ENCODE data around the gene BEX3.
"Not testable (repeated sequence)": the region's sequence is repeated elsewhere in the genome, so short reads cannot be mapped to it uniquely, and the experiment has no call there.

Gene BEX3

DNA sequence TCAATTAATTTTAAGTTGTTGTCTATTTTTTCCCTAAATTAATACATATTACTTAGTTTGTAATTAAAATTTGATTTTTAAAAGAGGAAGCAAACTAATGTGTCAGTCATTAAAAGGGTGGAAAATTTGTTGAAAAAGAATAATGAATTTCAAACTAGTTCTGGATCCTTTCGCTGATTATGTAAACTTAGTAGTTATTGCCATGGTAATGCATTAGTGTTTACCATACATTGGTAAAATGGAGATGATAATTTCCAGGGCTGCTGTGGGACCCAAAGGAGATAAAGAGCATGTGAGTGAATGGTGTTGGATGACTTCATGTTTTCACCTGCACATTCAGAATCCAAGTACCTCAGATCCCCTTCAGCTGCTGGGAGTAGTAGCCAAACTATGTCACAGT is 6.5 kb downstream of the BEX3 start:
- Histone ChIP-seq H3K4me3 (ENCODE audit: insufficient read length, low read depth) (no peak overlapping the region), H3K9me3 (ENCODE audit: insufficient read depth, low read length) (peaks cover 4% of the 10 kb centered on the region), H3K9ac (ENCODE audit: insufficient read length, low read depth) (no peak overlapping the region), H3K36me3 (ENCODE audit: insufficient read depth, insufficient read length, low read length) (peaks cover 30% of the 10 kb centered on the region), H3K27me3 (ENCODE audit: insufficient read depth, insufficient read length) (no peaks in the 10 kb centered on the region), H3K4me1 (ENCODE audit: insufficient read depth, insufficient read length) (no peaks in the 10 kb centered on the region)
- no peak for TF ChIP-seq SUZ12 (IDR thresholded peaks at IDR 0.05; ENCODE audit: extremely low read depth, insufficient read depth, insufficient read length)
- no peak for TF ChIP-seq ZNF274 (IDR thresholded peaks at IDR 0.05; ENCODE audit: low read depth, low read length)
- no peak for TF ChIP-seq YY1 (IDR thresholded peaks at IDR 0.05; ENCODE audit: insufficient read depth, insufficient read length)
- no peak for DNase-seq (ENCODE audit: low read depth, low spot score)

- Histone ChIP-seq H3K4me1 (ENCODE audit: insufficient read depth, insufficient read length) (no peaks in the 10 kb centered on the region), H3K9me3 (ENCODE audit: insufficient read depth, low read length) (peaks cover 4% of the 10 kb centered on the region), H3K36me3 (ENCODE audit: insufficient read depth, insufficient read length, low read length) (peaks cover 12% of the 10 kb centered on the region), H3K4me3 (ENCODE audit: insufficient read length, low read depth) (no peak overlapping the region), H3K27me3 (ENCODE audit: insufficient read depth, insufficient read length) (no peaks in the 10 kb centered on the region), H3K9ac (ENCODE audit: insufficient read length, low read depth) (no peak overlapping the region)
- TF ChIP-seq YY1 (IDR thresholded peaks at IDR 0.05; ENCODE audit: insufficient read depth, insufficient read length) (no peak), ZNF274 (IDR thresholded peaks at IDR 0.05; ENCODE audit: low read depth, low read length) (no peak), SUZ12 (IDR thresholded peaks at IDR 0.05; ENCODE audit: extremely low read depth, insufficient read depth, insufficient read length) (no peak)
- DNase-seq (ENCODE audit: low read depth, low spot score): no peak
These were observed 8.3 kb downstream of the BEX3 start for GRCh38 chrX:103384672-103385071.

DNA sequence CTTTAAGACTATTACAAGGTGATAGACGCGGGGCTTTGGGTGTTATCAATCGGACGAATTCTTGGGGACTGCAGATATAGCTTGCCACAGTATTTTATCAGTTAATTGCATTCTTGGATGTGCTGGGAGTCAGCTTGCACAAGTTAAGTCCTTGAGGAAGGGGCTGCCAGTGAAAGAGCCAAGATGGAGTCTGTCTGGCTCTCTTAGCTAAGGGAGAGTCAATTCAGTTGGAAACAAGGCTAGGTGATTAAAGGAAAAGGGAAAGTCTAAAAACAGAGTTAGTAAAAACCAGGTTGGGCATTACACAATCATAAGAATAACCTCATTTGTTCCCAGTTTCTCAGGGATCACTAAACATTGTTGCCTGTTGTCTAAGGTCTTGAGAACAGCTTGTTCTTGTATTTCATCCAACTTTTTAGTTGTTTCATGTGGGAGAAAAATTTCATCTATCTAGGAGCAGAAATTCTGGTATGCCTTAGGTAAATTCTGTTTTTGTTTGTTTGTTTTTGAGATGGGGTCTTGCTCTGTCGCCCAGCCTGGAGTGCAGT is 9.0 kb downstream of the BEX3 start:
- not testable (repeated sequence) for DNase-seq (ENCODE audit: low read depth, low spot score); H3K4me3 ChIP-seq (ENCODE audit: insufficient read length, low read depth); H3K36me3 ChIP-seq (ENCODE audit: insufficient read depth, insufficient read length, low read length); H3K27me3 ChIP-seq (ENCODE audit: insufficient read depth, insufficient read length); H3K9me3 ChIP-seq (ENCODE audit: insufficient read depth, low read length); H3K4me1 ChIP-seq (ENCODE audit: insufficient read depth, insufficient read length); H3K9ac ChIP-seq (ENCODE audit: insufficient read length, low read depth)

GRCh38 chrX:103386332-103386731 is 10.0 kb downstream of the BEX3 start:
- no peak for DNase-seq (ENCODE audit: low read depth, low spot score)
- Histone ChIP-seq H3K4me1 (ENCODE audit: insufficient read depth, insufficient read length) (no peaks in the 10 kb centered on the region), H3K36me3 (ENCODE audit: insufficient read depth, insufficient read length, low read length) (peaks cover 3% of the 10 kb centered on the region), H3K27me3 (ENCODE audit: insufficient read depth, insufficient read length) (no peaks in the 10 kb centered on the region), H3K9me3 (ENCODE audit: insufficient read depth, low read length) (no peaks in the 10 kb centered on the region), H3K4me3 (ENCODE audit: insufficient read length, low read depth) (no peak overlapping the region), H3K9ac (ENCODE audit: insufficient read length, low read depth) (no peak overlapping the region)
- no peak for TF ChIP-seq SUZ12 (IDR thresholded peaks at IDR 0.05; ENCODE audit: extremely low read depth, insufficient read depth, insufficient read length)
- no peak for TF ChIP-seq ZNF274 (IDR thresholded peaks at IDR 0.05; ENCODE audit: low read depth, low read length)
- TF ChIP-seq YY1 (IDR thresholded peaks at IDR 0.05; ENCODE audit: insufficient read depth, insufficient read length): no peak

DNA sequence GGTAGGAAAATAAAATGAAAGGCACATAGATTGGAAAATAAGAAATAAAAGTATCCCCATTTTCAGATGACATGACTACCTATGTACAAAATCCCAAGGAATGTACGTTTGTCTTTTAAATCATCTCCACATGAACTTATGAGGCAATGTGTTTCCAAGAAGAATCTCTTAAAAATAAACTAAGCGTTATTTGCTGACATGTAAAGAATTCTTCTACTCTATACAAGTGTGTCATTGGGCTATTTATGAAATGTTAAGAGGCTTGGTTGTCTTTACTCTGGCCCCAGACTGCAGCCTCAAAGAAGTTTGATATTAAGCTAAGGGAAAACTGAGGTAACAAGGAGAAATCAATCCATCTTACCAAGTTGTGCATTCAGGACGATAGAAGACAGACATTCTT is 17.1 kb downstream of the BEX3 start:
- Histone ChIP-seq H3K9ac (ENCODE audit: insufficient read length, low read depth) (no peak overlapping the region), H3K36me3 (ENCODE audit: insufficient read depth, insufficient read length, low read length) (no peaks in the 10 kb centered on the region), H3K9me3 (ENCODE audit: insufficient read depth, low read length) (no peaks in the 10 kb centered on the region), H3K4me3 (ENCODE audit: insufficient read length, low read depth) (no peak overlapping the region), H3K4me1 (ENCODE audit: insufficient read depth, insufficient read length) (no peaks in the 10 kb centered on the region), H3K27me3 (ENCODE audit: insufficient read depth, insufficient read length) (no peaks in the 10 kb centered on the region)
- no peak for DNase-seq (ENCODE audit: low read depth, low spot score)
- TF ChIP-seq SUZ12 (IDR thresholded peaks at IDR 0.05; ENCODE audit: extremely low read depth, insufficient read depth, insufficient read length) (no peak), ZNF274 (IDR thresholded peaks at IDR 0.05; ENCODE audit: low read depth, low read length) (no peak), YY1 (IDR thresholded peaks at IDR 0.05; ENCODE audit: insufficient read depth, insufficient read length) (no peak)

DNA sequence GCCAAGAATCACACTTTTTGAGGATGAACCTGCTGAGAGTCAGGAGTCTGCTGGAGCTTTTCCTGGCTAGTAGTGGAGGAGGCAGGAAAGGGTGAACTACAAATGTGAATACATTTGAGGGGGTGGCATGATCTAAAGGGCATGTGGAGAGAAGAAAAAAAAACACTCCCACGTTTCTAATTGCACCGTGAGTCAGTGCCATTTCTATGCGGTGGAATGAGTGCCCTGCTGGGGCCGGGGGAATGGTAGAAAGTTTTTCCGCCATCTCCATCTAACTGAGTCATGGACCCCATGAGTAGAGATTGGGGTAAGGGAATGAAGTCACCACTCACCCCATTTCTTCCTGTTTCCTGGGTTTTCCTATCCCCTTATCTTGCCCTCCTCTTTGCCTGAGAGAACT is 19.8 kb downstream of the BEX3 start:
- no peaks in the 10 kb centered on the region for H3K27me3 ChIP-seq (ENCODE audit: insufficient read depth, insufficient read length)
- TF ChIP-seq YY1 (IDR thresholded peaks at IDR 0.05; ENCODE audit: insufficient read depth, insufficient read length) (no peak), ZNF274 (IDR thresholded peaks at IDR 0.05; ENCODE audit: low read depth, low read length) (no peak), SUZ12 (IDR thresholded peaks at IDR 0.05; ENCODE audit: extremely low read depth, insufficient read depth, insufficient read length) (no peak)
- H3K9me3 ChIP-seq (ENCODE audit: insufficient read depth, low read length): no peaks in the 10 kb centered on the region
- DNase-seq (ENCODE audit: low read depth, low spot score): no peak
- no peaks in the 10 kb centered on the region for H3K36me3 ChIP-seq (ENCODE audit: insufficient read depth, insufficient read length, low read length)
- no peaks in the 10 kb centered on the region for H3K4me1 ChIP-seq (ENCODE audit: insufficient read depth, insufficient read length)
- no peak overlapping the region for H3K9ac ChIP-seq (ENCODE audit: insufficient read length, low read depth)
- H3K4me3 ChIP-seq (ENCODE audit: insufficient read length, low read depth): no peak overlapping the region

DNA sequence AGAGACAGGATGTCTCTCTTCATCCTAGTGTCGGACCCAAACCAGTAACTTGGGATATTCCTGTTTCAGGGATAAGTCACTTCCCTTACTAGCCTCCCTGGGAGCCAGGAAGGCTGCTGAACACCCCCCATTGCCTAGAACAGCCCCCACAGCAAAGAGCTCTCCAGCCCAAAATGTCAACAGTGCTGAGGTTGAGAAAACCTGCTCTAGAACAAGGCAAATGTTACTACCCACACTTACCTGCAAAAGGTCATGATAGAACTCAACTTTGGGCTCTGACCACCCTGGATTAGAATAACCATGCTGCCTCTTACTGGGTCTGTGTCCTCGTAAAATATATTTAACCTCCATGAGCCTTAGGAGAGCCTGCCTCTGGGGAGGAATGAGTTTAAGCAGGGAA is 20.3 kb downstream of the BEX3 start:
- DNase-seq (ENCODE audit: low read depth, low spot score): no peak
- no peak for TF ChIP-seq ZNF274 (IDR thresholded peaks at IDR 0.05; ENCODE audit: low read depth, low read length)
- Histone ChIP-seq H3K27me3 (ENCODE audit: insufficient read depth, insufficient read length) (no peaks in the 10 kb centered on the region), H3K4me3 (ENCODE audit: insufficient read length, low read depth) (no peak overlapping the region), H3K9me3 (ENCODE audit: insufficient read depth, low read length) (no peaks in the 10 kb centered on the region), H3K9ac (ENCODE audit: insufficient read length, low read depth) (no peak overlapping the region), H3K4me1 (ENCODE audit: insufficient read depth, insufficient read length) (no peaks in the 10 kb centered on the region), H3K36me3 (ENCODE audit: insufficient read depth, insufficient read length, low read length) (no peaks in the 10 kb centered on the region)

GRCh38 chrX:103397707-103398106 is 21.4 kb downstream of the BEX3 start:
- H3K9ac ChIP-seq (ENCODE audit: insufficient read length, low read depth): no peak overlapping the region
- H3K27me3 ChIP-seq (ENCODE audit: insufficient read depth, insufficient read length): no peaks in the 10 kb centered on the region
- H3K4me1 ChIP-seq (ENCODE audit: insufficient read depth, insufficient read length): no peaks in the 10 kb centered on the region
- H3K4me3 ChIP-seq (ENCODE audit: insufficient read length, low read depth): no peak overlapping the region
- TF ChIP-seq SUZ12 (IDR thresholded peaks at IDR 0.05; ENCODE audit: extremely low read depth, insufficient read depth, insufficient read length) (no peak), ZNF274 (IDR thresholded peaks at IDR 0.05; ENCODE audit: low read depth, low read length) (no peak), YY1 (IDR thresholded peaks at IDR 0.05; ENCODE audit: insufficient read depth, insufficient read length) (no peak)
- H3K9me3 ChIP-seq (ENCODE audit: insufficient read depth, low read length): no peaks in the 10 kb centered on the region
- no peak for DNase-seq (ENCODE audit: low read depth, low spot score)
- H3K36me3 ChIP-seq (ENCODE audit: insufficient read depth, insufficient read length, low read length): no peaks in the 10 kb centered on the region
